NCI-H1417 (cell line): ENCODE results near the gene GTSE1.
A peak's percentile ranks its signal among the peaks of the same experiment; 100 is the strongest.

Experiments
- DNase-seq, 3 experiments: peaks; one replicate each; lab custom pipeline; 2025; lab: John Stamatoyannopoulos, UW

The GTSE1 gene

DNA sequence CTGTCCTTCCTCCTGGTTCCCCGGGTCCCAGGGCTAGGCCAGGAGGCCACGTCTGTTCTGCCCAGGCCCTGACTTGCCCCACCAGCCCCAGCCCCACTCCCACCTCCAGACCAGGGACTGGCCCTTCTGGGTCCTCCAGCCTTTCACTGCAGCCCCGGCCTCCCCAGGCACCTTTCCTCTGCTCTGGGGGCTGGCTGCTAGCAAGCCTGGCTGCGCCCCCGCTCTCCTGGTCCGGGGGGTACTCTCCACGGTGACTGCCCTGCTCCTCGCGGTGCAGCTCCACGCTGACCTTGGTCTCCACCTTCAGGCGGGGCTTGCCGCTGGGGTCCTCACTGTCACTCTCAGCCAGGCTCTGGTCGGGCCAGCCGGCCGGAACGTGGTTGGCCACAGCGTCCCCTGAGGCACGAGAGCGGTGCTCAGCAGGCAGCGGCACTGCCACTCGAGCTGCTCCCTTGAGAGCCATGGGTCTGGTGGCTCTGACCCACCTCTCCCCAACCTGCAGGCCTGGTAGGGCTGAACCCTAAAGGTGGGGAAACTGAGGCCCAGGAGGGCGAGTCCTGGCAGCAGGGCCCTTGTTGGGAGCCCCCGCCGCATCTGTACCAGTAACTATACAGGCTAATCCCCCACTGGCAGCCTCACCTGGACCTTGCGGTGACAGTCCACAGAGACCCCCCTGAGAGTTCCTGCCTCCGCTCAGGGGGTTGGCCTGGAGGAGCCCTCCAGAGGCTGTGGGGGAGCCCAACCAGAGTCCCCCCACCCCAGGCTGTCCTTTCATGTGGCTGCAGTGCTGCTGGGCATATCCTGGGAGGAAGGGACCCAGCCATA lies 67.9 kb downstream of the GTSE1 start:
- no peak for DNase-seq

DNA sequence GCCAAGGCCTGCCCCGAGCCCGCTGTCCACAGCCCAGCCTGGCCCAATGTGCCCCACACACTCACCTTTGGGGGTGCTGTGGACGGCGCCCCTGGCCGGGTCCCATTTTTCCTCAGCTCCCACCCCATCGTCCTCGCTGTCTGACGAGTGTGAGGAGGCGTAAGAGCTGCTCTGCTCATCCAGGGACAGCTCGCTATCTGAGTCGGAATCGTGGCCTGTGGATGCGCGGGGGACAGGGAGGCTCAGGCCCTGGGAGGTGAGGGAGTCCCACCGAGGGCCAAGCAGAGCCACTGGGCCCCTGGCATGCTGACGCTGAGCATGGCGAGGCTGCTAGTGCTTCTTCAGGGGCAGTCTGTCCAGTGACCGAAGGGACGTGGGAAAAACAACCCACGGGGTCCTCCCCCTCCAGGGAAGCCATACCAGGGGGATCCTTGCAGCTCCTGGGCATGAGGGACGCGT lies 68.5 kb downstream of the GTSE1 start:
- no peak for DNase-seq

DNA sequence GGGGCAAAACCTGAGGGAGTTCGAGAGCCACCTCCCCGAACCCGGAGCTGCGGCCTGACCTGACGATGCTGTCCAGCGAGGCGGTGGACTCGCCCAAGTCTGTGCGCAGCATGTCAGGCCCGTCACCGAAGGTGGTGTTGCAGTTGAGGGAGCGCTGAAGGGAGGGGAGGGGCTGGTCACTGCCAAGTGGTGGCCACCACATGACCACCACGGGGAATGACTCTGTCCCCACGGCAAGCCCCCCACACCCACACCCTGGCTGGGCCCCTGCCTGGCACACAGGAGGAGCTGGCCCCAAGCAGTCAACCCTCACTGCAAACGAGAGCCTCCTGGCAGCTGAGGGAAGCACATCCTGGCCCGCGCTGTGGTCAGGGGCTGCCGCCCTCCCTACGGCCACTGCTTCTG lies 69.7 kb downstream of the GTSE1 start:
- no peak for DNase-seq

DNA sequence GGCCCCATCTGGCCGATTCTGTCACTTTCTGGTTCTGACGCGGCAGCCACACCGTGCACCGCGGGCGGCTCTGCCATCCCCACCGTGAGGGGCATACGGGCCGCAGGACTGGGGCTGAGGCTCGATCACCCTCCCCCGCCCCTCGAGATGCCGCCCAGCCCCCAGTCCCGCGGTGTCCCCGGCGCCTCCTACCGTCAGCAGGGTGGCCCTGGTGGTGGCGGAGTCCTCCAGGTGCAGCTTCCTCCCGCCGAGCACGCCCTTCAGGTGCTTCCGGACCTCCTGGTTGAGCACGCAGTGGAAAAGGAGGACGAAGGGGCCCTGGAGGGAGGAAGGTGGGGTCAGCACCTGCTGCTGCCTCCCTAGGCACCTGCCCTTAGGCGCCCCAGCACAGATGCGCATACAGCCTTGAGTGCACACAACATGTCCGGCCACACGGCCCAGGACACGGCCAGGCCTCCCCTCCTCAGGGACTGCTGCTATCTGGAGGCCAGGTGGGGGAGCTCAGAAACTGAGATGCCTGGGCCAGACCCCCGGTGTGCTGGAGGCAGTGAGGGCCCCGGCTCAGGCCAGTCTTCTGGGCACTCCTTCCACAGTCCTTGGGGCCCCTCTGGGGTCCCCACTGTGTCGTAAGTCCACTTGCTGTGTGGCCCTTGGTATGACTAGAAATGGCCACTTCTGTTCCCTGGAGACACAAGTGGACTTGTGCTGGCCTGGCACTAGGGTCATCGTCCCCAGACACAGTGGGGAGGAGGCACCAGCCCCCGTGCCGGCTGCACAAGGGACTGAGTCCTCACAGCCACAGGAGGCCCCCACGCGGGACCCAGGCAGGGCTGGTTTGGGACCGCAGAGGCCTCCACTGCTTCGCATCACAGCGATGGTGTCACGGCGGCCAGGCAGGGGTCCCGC lies 70.4 kb downstream of the GTSE1 start:
- DNase-seq, result no peak

DNA sequence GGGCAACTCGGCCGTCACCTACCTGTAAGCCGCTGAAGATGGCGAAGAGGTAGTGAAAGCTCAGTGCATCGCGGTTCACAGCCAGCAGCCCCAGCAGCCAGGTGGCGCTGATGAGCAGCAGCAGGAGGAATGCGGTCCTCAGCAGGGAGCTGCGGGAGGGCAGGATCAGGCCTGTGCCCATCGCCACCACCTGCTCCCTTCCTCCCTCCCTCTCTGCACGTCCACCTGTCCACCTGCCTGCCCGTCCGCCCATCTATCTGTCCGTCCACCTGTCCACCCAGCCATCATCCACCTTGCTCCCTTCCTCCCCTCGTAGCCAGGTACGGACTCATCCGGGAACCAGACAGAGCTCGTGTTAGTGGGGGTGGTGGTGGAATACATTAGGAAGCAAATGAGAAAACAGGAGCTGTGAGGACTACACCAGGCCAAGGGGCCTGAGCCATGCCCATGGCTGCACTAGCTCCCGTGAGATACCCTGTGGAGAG lies 71.1 kb downstream of the GTSE1 start:
- DNase-seq, result peak in 2 of 3 experiments; percentile 2 to 16

DNA sequence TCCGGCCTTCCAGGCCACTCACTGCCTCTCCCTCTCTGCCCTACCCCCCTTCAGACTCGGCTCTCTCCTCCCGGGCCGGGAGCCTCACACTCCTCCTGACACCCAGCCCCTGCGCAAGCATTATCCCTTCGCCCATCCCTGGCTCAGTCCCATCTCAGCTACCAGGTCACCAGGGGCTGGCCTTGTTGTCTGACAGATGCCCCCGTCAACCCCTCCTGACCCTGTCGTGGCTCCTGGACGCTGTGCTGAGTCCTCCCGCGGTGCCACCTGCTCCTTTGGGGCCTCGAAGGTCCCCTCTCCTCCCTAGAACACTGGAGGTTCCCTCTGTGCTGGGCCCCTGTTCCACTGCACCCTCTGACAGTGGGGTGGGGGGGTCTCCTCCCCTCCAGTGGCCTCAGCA lies 71.8 kb downstream of the GTSE1 start:
- no peak for DNase-seq

DNA sequence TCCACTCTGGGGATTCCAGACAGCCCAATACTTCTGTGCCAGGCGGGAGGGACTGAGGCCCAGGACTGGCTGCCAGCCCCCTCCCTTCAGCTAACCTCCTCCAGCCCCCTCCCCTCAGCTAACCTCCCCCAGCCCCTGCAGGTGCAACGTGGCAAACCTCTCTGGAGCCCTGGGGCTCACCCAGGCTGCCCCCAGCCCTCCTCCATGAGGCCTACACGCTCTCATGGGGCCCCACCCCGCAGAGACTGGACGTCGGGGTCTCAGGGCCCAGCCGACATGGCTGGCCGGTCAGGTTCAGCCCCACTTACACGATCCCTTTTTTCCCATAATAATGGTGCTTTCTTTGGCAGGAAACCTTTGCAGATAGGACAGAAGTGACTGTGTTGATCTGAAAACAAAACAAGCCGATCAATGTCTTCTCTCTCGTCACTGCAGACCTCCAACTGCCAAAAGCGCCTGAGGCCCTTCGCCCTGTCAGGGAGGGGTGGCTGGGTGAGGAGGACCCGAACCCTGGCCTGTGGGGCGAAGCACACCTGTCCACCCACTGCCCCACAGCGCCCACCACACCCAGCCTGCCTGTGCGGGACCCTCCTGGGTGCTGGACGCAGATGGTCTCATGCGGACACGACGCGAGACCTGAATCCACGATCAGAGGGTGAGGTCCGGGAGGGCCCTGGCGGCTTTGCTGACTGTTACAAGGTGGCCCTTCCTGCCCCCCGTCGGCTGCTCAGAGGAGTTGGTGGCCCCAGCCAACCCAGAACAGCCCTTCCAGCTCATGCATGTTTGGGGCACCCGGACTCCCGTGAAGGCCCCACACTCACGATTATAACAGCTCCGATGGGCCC lies 72.4 kb downstream of the GTSE1 start:
- DNase-seq, result no peak

DNA sequence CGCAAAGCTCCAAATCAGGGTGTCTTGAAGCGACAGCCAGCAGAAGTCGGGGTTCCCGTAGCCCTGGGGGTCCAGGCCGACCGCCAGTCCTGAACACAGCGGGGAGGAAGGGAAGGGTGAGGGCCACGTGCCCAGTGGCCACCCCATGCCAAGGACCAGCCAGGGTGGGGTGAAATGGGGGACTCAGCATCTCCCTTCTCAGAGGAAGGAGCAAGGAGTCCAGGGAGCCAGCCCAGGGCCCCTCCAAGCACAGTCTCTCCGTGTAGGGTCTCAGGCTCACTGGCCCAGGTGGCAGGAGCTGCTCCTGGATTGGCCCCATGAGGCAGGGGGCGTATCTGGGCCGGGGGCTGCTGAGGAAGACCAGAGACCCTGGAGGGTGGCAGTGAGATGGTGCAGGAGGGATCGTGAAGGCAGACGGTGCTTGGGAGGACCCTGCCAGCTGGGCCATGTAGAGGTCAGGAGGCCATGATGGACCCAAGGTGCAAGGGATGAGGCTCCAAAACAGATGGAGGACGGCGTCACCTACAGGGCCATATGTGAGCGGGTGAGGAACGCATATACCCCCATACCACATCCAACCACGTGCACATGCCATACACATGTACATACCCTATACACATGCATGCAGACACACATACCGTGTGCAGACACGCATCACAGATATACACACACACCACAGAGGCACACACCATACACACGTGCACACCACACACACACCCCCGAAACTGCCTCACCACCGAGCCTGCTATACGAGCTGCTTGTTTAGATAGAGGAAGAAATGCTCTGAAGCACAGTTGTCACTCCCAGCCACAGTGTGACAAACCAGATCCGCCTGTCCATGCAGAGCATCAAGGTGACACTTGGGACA lies 73.3 kb downstream of the GTSE1 start:
- no peak for DNase-seq

DNA sequence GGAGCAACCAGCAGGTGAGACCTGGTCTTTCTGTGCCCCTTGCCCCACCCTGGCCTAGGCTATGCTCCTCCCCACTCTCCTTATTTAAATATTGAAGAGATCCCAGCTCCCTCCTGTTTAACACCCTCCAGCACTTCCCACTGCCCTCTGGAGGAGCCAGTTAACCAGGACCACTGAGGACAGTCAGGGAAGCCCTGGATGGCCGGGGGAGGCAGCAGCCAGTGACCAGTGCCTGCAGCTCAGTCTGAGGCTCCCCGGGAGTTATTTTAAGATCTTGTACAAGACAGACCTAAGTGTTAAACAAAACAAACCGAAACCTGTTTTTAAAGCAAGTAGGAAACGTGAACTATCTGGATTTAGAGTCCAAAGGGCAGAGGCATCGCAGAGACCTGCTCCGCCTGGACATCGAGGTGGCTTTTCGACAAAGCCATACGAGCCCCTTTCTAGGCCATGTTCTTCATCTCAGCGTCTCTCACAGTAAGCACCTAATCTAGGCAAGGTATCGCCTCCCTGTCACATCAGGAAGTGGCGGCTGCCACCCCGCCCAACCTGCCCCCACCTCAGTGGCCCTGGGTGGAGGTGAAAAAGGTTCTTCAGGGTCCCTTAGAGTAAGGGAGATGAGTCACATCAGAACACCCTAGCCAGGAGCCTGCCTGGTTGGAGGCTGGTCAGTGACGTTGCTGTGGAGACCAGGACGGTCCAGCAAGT lies 74.1 kb downstream of the GTSE1 start:
- no peak for DNase-seq

DNA sequence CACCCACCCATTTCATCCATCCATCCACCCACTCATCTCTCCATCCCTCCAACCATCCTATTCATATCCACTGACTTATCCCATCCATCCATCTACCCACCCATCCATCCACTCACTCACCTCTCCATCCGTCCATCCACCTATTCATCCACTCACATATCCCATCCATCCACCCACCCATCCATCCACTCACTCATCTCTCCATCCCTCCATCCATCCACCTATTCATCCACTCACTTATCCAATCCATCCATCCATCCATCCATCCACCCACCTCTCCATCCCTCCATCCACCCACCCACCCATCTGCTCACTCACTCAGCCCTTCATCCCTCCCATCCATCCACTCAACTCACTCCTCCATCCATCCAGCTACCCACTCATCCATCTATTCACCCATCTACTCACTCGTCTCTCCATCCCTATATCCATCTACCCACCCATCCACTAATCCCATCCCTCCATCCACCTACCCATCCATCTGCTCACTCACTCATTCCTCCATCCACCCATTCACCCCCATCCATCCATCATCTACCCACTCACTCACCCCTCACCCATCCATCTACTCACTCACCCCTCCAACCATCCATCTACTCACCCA lies 75.1 kb downstream of the GTSE1 start:
- DNase-seq, result no peak

DNA sequence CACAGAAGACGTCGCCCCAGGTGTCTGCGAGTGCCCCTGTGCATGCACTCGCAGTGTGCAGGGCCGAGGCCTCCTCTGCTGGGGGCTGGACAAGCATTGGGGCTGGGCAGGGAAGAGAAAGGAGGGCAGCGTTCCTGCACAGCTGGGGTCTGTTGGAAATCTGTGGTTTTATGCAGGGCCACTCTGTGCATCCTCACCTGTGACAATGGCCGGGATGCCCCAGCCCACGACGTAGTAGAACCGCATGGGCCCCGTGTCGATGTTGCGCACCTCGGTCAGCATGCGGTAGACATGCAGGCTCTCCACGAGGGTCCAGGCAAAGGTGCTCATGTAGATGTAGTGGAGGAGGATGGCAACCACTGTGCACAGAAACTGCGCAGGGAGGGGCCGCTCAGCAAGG lies 76.0 kb downstream of the GTSE1 start:
- DNase-seq, result no peak

DNA sequence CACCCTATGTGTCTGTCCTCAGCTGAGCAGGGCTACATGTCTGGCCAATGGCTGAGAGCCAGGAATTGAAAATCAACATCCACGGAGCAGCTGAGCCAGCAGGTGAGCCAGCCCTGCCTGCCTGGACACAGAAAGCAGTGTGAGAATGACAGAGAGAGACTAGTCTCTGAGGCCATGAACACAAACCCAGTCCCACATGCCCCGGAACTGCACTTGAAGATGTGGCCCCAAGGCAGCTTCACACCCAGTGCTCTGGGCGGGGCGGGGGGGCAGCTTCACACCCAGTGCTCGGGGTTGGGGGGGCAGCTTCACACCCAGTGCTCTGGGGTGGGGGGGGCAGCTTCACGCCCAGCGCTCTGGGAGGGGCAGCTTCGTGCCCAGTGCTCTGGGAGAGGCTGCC lies 76.5 kb downstream of the GTSE1 start:
- DNase-seq, result peak in 1 of 3 experiments; percentile 1

DNA sequence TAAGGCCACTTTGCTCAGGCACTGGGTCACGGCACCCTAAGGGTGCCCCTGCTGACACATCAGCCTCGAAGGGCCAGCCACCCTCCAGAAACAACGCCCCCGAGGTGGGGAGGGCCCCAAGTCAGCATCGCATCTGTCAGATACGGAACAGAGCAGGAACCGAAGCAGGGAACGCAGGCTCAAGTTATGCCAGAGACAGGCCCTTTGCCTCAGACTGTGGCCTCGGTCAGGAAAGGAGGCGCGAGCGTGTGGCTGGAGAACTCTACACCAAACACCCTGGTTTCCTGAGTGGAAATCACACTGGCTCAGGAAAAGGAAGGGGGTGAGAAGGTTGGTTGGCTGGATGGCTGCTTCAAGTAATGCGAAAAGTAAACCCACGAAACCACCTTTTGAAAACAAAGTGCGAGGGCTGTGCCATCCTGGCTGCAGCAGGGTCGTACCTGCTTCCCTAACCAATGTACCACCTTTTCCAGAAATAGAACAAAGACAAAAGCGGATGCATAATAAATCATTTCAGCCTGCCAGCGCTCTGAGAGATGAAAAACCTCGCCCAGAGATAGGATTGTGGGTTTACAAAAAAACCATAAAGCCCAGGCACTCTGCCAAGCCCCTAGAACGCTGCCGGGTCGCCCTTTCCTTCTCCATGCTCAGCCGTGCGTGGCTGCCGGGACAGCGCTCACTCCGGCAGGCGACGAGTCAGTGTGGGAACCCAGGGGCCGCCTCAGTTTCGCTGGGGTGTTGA lies 77.4 kb downstream of the GTSE1 start:
- DNase-seq, result no peak

DNA sequence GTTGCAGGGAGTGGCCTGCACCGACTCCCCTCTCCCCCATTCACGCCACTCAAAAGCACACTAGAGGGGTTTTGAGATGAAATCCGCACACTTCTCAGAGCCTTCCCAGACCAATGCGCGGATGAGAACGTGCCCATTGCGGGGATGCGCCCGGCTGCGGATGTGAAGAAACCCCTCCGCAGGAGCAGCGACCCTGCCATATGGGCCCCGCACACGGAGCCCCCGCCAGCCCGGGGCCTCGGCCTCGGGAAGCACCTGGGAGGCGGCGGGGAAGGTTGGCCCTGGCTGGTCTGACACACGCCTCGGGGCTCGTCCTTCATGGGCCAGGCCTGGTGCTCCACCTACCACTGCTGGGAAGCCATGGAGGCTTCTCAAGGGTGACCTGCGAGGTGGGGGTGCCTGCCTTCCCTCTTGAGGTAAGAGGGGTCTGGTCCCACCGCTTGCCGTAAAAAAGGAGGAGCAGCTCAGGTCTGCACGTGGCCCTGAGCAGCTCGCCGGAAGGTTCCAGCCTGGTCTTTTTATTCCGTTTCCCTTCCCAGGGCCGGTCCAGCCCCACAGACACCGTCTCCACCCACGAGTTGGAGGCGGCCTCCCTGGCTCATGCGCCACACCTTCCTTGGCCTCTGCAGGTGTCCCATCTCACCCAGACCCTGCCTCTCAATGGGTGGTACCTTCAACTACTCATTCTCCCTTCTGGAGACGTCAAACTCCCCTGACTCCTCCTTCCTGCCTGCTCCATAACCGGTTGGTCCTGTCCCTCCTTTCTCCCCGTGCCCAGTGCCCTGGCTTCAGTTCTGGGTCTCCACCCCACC lies 78.2 kb downstream of the GTSE1 start:
- no peak for DNase-seq

DNA sequence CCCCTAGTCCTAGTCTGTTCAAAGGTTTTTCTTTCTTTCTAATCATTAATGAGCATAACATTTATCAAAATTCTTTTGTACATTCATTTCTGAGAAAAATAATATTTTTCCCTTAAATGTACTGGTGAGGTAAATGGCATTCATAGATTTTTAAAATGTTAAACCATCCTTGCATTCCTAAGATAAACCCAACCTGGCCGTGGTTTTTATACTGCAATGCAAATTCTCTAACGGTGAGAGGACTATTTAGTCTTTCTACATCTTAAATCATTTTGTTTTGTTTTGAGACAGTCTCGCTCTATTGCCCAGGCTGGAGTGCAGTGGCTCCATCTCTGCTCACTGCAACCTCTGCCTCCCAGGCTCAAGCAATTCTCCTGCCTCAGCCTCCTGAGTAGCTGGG lies 79.4 kb downstream of the GTSE1 start:
- DNase-seq, result no peak

DNA sequence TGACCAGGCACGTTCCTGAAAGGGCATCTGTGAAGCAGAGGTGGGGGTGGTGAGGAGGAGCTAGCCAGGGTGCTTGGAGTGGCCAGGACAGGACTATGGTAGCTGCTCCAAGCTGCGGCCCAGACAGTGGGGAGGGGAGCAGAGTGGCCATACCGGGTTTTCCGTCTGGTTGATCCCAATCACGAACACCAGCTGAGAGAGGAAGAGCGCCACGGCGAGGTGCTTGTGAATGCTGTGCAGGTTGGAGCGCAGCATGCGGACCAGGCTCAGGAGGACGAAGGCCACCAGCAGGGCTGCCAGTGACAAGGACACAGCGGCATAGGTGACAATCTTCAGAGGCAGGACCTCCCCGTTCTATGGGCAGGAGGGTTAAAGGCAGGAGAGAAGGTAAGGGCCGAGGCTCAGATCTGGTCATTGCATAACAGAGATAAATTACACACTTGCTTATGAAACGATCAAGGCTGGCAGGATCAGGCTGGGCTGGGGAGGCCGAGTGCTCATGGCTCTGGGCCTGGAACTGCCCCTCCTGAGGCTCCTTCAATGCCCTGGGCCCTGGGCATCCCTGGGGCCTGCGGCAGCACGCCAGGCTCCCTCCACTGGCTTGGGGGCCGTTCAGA lies 80.3 kb downstream of the GTSE1 start:
- no peak for DNase-seq

DNA sequence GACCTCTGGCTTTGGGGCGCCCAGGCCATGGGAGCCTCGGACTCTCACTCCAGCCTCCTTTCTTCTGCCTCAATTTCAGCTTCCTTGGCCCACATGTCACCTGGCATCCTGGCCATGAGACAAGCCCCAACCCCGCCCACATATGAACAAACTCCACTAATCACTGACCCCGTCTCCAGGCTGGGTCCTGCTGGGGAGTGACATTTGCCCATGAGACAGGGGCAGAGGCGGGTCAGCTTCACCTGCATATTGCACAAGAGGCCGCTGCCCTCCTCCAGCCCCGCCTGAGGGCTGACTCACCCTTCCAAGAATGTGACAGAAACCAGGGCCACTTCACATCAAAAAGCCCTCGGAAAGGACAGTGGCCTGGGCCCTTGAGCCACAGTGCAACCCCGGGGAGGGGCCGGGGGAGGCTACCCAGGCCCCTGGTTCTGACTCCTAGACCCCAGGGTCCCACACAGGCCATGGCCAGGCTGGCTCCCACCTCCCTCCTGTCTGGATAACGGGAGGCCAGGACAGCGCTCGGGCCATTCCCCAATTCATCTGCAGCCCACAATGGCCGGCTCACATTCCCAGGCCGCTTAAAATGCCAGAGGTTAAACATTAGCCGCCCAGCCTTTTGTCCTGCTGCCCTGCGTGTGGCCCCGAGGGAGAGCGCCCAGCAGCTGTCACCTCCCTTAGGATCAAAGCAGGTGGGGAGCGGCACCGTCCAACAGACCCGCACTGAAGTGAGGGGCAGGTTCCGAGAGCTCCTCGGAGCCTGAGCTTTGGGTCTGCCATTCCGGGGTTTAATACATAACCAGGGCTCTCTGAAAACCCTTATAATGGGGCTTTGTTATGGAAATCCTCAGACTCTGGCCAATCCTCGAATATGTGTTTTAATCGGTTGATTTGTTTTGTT lies 81.1 kb downstream of the GTSE1 start:
- DNase-seq, result no peak
